Endometrial microvascular endothelial cells (primary cell): Measurements from ENCODE around the gene INPP5B. TPM values are rescaled to one million over a fixed set of nuclear protein-coding genes. Genes with fewer than 3 reads are reported as not detected.
"Not testable (repeated sequence)": the region's sequence is repeated elsewhere in the genome, so short reads cannot be mapped to it uniquely, and the experiment has no call there.

ENCODE experiments used
- in situ Hi-C: cut with HindIII; loops from 2 replicates; pipeline ENCODE4 v1.10.0; 2017; ENCODE audit warnings: low sequenced_read_pairs, low pct_unique_long_range_greater_than_20kb; ENCODE audit errors: inconsistent ontology term
- total RNA-seq: library from RNA; depleted of rRNA; stranded (reverse); fragments of >200 nt; gene quantifications from one replicate; pipeline ENCODE4 v1.2.3, GENCODE V29; 2015; ENCODE audit errors: inconsistent ontology term

INPP5B gene
- total RNA-seq, 1 donor from 2014 or later: 13.1 TPM

- in situ Hi-C loops: no loop called here
Observed at GRCh38 chr1:37949524-37950152, 2.8 kb upstream of the INPP5B start.

- in situ Hi-C loops: no loop called here
Observed at GRCh38 chr1:37948841-37949240, 2.0 kb upstream of the INPP5B start.

GRCh38 chr1:37948166-37948565, 1.3 kb upstream of the INPP5B start:
- in situ Hi-C loops: no loop called here

- in situ Hi-C loops: no loop called here
Observed at GRCh38 chr1:37947364-37947763, 511 bp upstream of the INPP5B start.

GRCh38 chr1:37945743-37946702, 830 bp downstream of the INPP5B start:
- in situ Hi-C loops: no loop called here

GRCh38 chr1:37945251-37945650, 1.6 kb downstream of the INPP5B start:
- in situ Hi-C loops: no loop called here

- in situ Hi-C loops: no loop called here
Observed at GRCh38 chr1:37944816-37945215, 2.0 kb downstream of the INPP5B start.

GRCh38 chr1:37944086-37944763, 2.6 kb downstream of the INPP5B start:
- in situ Hi-C loops: no loop called here

GRCh38 chr1:37940299-37940947, 6.4 kb downstream of the INPP5B start:
- in situ Hi-C loops: no loop called here

- in situ Hi-C loops: not testable (repeated sequence)
Observed at GRCh38 chr1:37936760-37937159, 10.1 kb downstream of the INPP5B start.

- in situ Hi-C loops: no loop called here
Observed at GRCh38 chr1:37932759-37933158, 14.1 kb downstream of the INPP5B start.

- in situ Hi-C loops: no loop called here
Observed at GRCh38 chr1:37931361-37932158, 15.3 kb downstream of the INPP5B start.

GRCh38 chr1:37931102-37931360, 15.8 kb downstream of the INPP5B start:
- in situ Hi-C loops: no loop called here

- in situ Hi-C loops: no loop called here
Observed at GRCh38 chr1:37930246-37931101, 16.4 kb downstream of the INPP5B start.

GRCh38 chr1:37926038-37926924, 20.6 kb downstream of the INPP5B start:
- in situ Hi-C loops: no loop called here

GRCh38 chr1:37925316-37925715, 21.5 kb downstream of the INPP5B start:
- in situ Hi-C loops: no loop called here

- in situ Hi-C loops: no loop called here
Observed at GRCh38 chr1:37923551-37923889, 23.3 kb downstream of the INPP5B start.
